GM19023 (cell line): ENCODE measurements around the gene RGS9.
A peak's percentile ranks its signal among the peaks of the same experiment; 100 is the strongest.
"Not testable (repeated sequence)": the region's sequence is repeated elsewhere in the genome, so short reads cannot be mapped to it uniquely, and the experiment has no call there.

Source experiments
- ATAC-seq: cut with Tn5 transposase; IDR thresholded peaks from one replicate; pipeline ENCODE4 v1.9.1; 2021; ENCODE audit warnings: mild to moderate bottlenecking, moderate library complexity; ENCODE audit not compliant: unreplicated experiment

RGS9 gene

GRCh38 chr17:65180752-65181236 is 43.6 kb downstream of the RGS9 start:
- not testable (repeated sequence) for ATAC-seq

DNA sequence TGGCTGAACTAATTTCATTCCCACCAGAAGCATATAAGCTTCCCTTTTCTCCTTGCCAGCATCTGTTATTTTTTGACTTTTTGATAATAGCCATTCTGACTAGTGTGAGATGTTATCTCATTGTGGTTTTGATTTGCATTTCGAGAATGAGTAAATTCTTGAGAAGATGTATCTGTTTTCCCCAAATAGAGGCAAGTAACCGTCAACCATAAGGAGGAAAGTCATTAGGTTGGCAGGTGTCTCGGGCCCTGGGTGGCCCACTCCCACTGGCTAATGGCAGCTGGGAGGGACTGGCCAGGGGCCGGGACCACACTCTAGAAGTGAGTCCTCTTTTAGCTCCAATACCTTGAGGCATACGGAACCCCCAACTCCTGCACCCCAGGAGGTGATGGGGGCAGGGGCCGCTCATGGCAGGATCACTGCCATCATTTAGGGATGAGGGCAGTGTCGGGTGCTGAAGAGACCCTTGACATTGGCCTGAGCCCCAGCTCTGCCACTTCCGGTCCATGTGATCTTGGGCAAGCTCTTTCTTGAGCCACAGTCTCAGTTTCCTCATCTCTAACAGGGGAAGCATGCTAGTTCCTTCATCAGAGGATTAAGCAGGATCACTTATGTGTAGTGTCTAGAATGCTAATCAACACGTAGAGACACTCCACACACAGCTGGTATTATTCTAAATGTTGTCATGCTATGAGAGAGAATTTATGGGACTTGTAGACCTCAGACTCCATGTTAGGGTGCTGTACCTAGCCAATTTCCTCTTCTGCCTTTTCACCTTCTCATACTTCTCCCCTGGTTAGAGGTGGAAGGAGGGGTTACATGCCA is 44.3 kb downstream of the RGS9 start:
- peak; percentile 72 for ATAC-seq

- peak; percentile 47 for ATAC-seq
These were observed 45.1 kb downstream of the RGS9 start for GRCh38 chr17:65182233-65182632.

DNA sequence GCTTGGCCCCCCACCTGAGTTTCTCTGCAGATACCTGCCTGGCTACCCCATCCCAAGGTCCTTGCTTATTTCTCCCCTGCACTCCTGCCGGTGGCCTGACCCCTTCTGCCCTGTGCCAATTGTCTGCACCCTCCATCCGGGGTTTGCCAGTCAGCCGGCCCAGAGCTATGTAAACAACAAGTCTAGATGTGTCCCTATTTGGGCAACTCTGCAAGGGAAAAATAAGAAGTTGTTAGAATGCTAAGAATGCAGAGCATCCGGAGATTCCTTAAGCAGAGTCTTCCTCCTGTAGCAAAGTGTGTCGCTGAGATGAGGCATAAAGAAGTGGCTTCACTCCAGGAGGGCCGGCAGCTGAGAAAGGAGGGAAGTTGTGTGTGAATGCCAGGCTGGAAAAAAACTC is 46.6 kb downstream of the RGS9 start:
- no peak for ATAC-seq

- ATAC-seq: no peak
These were observed 47.2 kb downstream of the RGS9 start for GRCh38 chr17:65184235-65184959.

DNA sequence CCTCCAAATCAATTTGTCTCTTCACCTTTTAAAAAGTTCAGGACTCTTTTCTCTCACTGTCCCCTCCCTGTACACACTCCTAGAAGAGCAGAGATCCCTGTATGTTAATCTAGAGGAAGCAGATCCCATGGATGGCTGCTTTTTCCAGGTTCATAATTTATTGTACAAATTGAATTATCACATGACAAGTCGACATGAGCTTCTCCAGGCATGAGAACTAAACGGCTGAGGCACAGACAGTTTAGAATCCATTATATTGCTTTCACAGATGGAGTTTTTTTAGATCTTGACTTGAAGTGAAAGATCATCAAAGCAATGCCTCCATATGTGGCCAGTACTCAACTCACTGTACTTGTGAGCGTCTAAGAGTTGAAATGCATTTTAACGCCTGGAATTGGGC is 47.9 kb downstream of the RGS9 start:
- ATAC-seq: no peak

DNA sequence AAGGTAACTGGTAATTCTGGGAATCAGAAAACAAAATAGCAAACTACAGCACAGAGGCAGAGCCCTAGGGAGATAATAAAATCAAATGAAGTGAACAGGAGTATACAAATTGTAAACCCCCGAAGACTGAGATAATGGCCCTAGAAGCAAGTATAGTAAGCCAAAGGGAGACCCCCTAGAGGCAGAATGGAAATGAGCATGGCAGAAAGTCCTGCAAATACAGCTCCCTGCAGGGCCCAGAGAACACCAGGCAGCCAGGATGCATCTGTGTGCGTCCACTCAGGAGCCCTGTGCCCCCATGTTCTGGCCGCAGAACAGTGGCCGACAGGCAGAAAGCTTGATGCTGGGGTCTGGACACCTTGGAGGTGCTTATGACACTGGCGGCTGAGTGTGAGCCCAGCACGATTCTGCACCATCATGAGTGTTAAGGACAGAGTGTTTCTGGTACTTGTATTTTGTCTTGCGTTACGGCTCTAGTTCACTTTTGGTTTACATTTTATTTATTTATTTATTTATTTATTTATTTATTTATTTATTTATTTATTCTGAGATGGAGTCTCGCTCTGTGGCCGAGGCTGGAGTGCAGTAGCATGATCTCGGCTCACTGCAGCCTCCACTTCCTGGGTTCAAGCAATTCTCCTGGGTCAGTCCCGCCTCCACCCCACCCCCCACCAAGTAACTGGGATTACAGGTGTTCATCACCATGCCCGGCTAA is 48.7 kb downstream of the RGS9 start:
- no peak for ATAC-seq

- ATAC-seq: no peak
These were observed 53.4 kb downstream of the RGS9 start for GRCh38 chr17:65190467-65191097.

DNA sequence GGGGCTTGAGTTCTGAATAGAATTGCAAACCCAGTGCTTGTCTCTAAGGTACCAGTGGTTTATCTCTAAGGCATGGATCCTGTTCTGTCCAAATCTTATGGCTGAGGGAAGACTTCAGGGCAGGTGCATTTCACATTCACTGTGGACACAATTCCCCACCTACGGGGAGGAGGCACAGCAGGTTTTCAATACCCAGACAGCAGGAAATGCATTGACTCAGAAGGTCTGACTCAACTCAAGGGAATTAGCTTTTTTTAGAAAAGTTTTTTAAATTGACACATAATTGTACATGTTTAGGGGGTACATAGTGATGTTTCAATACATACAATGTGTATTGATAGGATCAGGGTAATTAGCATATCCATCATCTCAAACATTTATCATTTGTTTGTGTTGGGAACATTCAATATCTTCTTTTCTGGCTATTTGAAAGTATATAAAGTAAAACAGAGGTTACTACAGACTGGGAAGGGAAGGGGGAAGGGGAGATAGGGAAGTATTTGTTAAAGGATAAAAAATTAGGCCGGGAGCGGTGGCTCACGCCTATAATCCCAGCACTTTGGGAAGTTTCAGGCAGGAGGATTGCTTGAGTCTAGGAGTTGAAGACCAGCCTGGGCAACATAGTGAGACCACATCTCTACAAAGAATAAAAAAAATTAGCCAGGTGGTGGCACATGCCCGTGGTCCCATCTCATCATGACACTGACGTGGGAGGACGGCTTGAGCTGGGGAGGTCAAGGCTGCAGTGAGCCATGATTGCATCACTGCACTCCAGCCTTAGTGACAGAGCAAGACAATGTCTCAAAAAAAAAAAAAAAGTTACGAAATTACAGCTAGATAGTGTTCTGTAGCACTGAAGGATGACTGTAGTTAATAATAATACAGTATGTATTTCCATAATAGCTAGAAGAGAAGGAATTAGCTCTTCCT is 54.9 kb downstream of the RGS9 start:
- ATAC-seq: no peak

- no peak for ATAC-seq
These were observed 56.1 kb downstream of the RGS9 start for GRCh38 chr17:65193305-65193704.

DNA sequence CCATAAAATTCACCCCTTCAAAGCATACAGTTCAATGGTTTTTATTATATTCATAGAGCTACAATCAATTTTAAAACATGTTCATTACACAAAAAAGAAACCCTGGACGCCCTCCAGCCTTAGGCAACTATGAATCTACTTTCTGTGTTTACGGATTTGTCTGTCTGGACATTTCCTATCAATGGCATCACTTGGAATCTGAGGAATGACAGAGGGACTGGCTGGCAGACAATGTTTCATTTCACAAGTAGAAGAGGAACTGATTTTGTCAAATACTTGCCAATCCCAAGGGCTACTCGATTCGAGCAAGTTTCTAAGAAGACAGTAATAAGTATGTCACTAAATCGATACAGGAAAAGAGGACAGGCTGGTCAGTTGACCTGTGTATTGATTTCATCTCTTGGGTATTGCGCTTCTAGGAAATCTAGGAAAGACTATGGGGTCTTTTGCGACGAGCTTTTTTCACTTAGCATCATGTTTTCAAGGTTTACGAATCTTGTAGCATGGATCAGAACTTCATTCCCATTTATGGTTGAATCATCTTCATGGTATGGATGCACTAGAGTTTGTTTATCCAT is 56.6 kb downstream of the RGS9 start:
- ATAC-seq: no peak

GRCh38 chr17:65194670-65195334 is 57.6 kb downstream of the RGS9 start:
- no peak for ATAC-seq

DNA sequence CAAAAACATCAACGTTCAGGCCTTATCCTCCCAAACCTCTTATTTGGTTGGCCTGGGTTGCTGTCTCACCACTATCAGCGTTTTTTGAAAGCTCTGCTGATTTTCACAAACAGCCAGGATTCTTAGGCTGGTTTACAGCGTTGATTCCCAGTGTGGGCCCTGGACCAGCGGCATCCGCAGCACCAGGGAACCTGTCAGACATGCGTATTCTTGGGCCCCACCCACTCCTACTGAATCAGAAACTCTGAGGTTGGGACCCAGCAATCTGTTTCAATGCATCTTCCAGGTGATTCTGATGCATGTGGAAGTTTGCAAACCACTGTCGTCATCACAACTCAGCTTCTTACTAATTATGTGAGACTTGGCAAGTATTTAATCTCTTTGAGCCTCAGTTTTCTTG is 58.5 kb downstream of the RGS9 start:
- no peak for ATAC-seq

GRCh38 chr17:65196617-65197016 is 59.4 kb downstream of the RGS9 start:
- ATAC-seq: no peak

DNA sequence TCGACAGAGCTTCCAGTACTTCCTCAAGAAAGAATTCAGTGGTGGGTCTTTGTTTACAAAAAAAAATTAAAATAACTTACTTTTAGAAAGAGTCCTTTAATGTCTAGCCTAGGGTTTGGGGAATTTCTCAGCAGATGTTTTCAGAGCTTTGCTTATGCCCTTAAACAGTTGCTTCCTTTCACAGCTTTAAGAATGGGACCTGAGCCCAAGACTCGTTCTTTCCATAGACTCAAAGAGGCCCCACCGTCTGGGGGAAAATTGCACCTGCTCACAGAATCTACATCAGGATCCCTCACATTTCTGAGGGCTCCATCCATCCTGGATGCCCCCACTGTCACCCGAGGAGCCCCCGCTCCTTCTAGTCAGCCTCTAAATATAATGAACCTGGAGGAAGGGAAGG is 60.0 kb downstream of the RGS9 start:
- no peak for ATAC-seq

- no peak for ATAC-seq
These were observed 61.6 kb downstream of the RGS9 start for GRCh38 chr17:65198653-65199382.

- ATAC-seq: no peak
These were observed 64.2 kb downstream of the RGS9 start for GRCh38 chr17:65201331-65201730.

GRCh38 chr17:65202844-65203571 is 65.8 kb downstream of the RGS9 start:
- ATAC-seq: no peak
